ENCODE results near the gene CHAC2. TPM values are rescaled to one million over a fixed set of nuclear protein-coding genes. Genes with fewer than 3 reads are reported as not detected.
"Not testable (repeated sequence)": the region's sequence is repeated elsewhere in the genome, so short reads cannot be mapped to it uniquely, and the experiment has no call there.

Gene CHAC2
- total and polyA plus RNA-seq, 9 of the 15 experiments (the other 6 are each of a cell fraction or from before 2014, with no cell fraction given) = 9.8 to 35.6 (median 18.2) TPM

DNA sequence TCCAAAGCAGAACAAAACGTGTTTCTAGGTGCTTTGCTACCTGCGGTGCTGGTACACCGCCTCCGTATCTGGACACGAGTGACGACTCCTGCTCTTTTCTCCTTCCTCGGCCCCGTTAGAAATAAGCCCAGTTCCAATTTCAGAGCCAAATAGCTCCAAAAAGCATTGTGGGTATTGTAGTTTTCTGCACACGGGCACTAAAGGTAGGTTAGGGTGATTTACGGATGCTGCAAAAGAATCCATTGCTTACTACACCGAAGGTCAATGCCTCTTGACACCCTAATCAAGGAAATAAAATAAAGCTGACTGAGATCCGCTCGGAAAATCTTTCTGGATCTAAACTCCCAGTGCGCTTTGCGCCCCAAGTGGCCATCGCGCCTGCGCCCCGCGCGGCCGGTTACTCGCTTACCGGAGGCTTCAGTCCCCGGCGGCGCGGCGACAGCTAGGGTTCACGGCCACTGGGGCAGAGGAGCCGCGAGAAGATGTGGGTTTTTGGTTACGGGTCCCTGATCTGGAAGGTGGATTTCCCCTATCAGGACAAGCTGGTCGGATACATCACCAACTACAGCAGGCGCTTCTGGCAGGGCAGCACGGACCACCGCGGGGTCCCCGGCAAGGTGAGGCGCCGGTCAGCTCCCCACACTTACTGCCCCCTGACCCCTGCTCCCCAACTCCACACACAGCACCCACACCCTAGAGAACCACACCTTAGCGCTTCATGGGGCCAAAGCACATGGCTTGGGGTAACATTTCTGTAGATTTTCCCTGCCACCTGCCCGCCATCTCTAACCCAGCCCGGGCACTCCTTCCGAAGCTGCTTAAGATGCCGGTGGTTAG lies at the start of gene CHAC2 (continued):
- TF ChIP-seq HOXB6 (CRISPR knock-in tag; IDR thresholded peaks at IDR 0.05; ENCODE audit: borderline replicate concordance) (no peak), ZNF561 (CRISPR knock-in tag; conservative IDR thresholded peaks at IDR 0.05) (no peak)

DNA sequence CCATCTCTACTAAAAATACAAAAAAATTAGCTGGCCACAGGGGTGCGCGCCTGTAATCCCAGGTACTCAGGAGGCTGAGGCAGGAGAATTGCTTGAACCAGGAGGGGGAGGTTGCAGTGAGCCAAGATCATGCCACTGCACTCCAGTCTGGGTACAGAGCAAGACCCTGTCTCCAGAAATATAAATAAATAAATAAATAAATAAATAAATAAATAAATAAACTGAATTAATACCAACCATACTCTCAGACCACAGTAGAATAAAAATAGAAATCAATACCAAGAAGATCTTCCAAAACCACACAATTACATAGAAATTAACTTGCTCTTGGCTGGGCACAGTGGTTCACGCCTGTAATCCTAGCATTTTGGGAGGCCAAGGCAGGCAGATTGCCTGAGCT lies 46.7 kb upstream of the CHAC2 start:
- in situ Hi-C loops (cut with MboI); H4K20me1 ChIP-seq (replicated peaks; ENCODE audit: control insufficient read depth, insufficient read depth, low read length); H3K4me2 ChIP-seq (ENCODE audit: insufficient read depth, low read length); H3K4me3 ChIP-seq; H3K9ac ChIP-seq (ENCODE audit: insufficient read depth in 1 of 2, low read depth in 2 of 2, low read length in 2 of 2); FAIRE-seq; ATAC-seq; H3K4me1 ChIP-seq (replicated peaks in 1 of 2; ENCODE audit: control insufficient read depth in 2 of 2, insufficient read depth in 2 of 2, low read length in 2 of 2); H3K27me3 ChIP-seq (ENCODE audit: control insufficient read depth in 2 of 2, insufficient read depth in 2 of 2, low read length in 2 of 2); H3K9me1 ChIP-seq (ENCODE audit: control insufficient read depth, insufficient read depth, low read length); H3K36me3 ChIP-seq (ENCODE audit: control insufficient read depth, insufficient read depth, low read length); CTCF ChIA-PET (ENCODE audit: low intra/inter-chr PET ratio); H3K27ac ChIP-seq (ENCODE audit: extremely low read depth, low read depth, low read length); H3K79me2 ChIP-seq (ENCODE audit: control insufficient read depth, insufficient read depth, low read length); BruUV-seq (replicated peaks); H3K9me3 ChIP-seq (replicated peaks; ENCODE audit: control insufficient read depth, insufficient read depth, low read depth, low read length); DNase-seq (ENCODE audit: extremely low read depth in 1 of 4, low spot score in 3 of 4); POLR2A ChIA-PET; H2AFZ ChIP-seq (ENCODE audit: low read depth, low read length); intact Hi-C loops (cut with micrococcal nuclease): not testable (repeated sequence)
- WGBS (ENCODE audit: insufficient coverage, low coverage, missing lambda C conversion rate) = 96% methylated on average over 3 of the region's 3 CpGs

DNA sequence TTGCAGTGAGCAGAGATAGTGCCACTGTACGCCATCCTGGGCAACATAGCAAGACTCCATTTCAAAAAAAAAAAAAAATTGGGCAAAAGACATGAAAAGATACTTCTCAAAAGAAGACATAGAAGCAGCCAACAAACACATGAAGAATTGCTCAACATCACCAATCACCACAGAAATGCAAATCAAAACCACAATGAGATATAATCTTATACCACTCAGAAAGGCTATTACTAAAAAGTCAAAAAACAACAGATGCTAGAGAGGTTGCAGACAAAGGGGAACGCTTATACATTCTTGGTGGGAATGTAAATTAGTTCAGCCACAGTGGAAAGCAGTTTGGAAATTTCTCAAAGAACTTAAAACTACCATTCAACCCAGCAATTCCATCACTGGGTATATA lies 43.1 kb upstream of the CHAC2 start:
- intact Hi-C loops (cut with micrococcal nuclease) (no loop called here), in situ Hi-C loops (cut with MboI) (no loop called here)
- Histone ChIP-seq H2AFZ (ENCODE audit: low read depth, low read length) (no peak overlapping the region), H3K4me3 (no peak overlapping the region), H3K9me3 (replicated peaks; ENCODE audit: control insufficient read depth, insufficient read depth, low read depth, low read length) (0 out of 2 replicates have a peak, but pooled peaks cover 2% of the 10 kb centered on the region), H3K27me3 (ENCODE audit: control insufficient read depth in 2 of 2, insufficient read depth in 2 of 2, low read length in 2 of 2) (no peaks in the 10 kb centered on the region), H3K36me3 (ENCODE audit: control insufficient read depth, insufficient read depth, low read length) (peaks cover 4% of the 10 kb centered on the region; the same call in 1 of the 3 replicates), H3K9me1 (ENCODE audit: control insufficient read depth, insufficient read depth, low read length) (no peaks in the 10 kb centered on the region), H3K9ac (ENCODE audit: insufficient read depth in 1 of 2, low read depth in 2 of 2, low read length in 2 of 2) (no peak overlapping the region), H3K4me2 (ENCODE audit: insufficient read depth, low read length) (no peak overlapping the region), H4K20me1 (replicated peaks; ENCODE audit: control insufficient read depth, insufficient read depth, low read length) (no peaks in the 10 kb centered on the region), H3K79me2 (ENCODE audit: control insufficient read depth, insufficient read depth, low read length) (no peaks in the 10 kb centered on the region), H3K27ac (ENCODE audit: extremely low read depth, low read depth, low read length) (no peak overlapping the region), H3K4me1 (replicated peaks in 1 of 2; ENCODE audit: control insufficient read depth in 2 of 2, insufficient read depth in 2 of 2, low read length in 2 of 2) (no peaks in the 10 kb centered on the region)
- POLR2A ChIA-PET = no interaction called here
- BruUV-seq (replicated peaks) = no TSS peak
- no peak for DNase-seq (ENCODE audit: extremely low read depth in 1 of 4, low spot score in 3 of 4)
- CTCF ChIA-PET (ENCODE audit: low intra/inter-chr PET ratio) = no interaction called here
- WGBS (ENCODE audit: insufficient coverage, low coverage, missing lambda C conversion rate) = 73% methylated on average over 2 of the region's 2 CpGs
- no peak for ATAC-seq
- FAIRE-seq = no peak
- TF ChIP-seq HDAC8 (tag; IDR thresholded peaks at IDR 0.05) (no peak), KLF16 (IDR thresholded peaks at IDR 0.05) (no peak), ZNF324 (CRISPR knock-in tag; IDR thresholded peaks at IDR 0.05) (no peak), ZNF778 (CRISPR knock-in tag; IDR thresholded peaks at IDR 0.05) (no peak), XRCC3 (IDR thresholded peaks at IDR 0.05) (no peak), MEF2A (IDR thresholded peaks at IDR 0.05; ENCODE audit: control insufficient read depth, low read depth, low read length) (no peak), GATAD2A (IDR thresholded peaks at IDR 0.05) (no peak), SAFB (IDR thresholded peaks at IDR 0.05; ENCODE audit: borderline replicate concordance, low read depth, low read length) (no peak), ZNF24 (IDR thresholded peaks at IDR 0.05) (no peak), SOX6 (IDR thresholded peaks at IDR 0.05) (no peak)
- TF ChIP-seq, protein P1, sequence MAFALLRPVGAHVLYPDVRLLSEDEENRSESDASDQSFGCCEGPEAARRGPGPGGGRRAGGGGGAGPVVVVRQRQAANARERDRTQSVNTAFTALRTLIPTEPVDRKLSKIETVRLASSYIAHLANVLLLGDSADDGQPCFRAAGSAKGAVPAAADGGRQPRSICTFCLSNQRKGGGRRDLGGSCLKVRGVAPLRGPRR (CRISPR knock-in tag; IDR thresholded peaks at IDR 0.05) = no peak
- TF ChIP-seq, protein P2, sequence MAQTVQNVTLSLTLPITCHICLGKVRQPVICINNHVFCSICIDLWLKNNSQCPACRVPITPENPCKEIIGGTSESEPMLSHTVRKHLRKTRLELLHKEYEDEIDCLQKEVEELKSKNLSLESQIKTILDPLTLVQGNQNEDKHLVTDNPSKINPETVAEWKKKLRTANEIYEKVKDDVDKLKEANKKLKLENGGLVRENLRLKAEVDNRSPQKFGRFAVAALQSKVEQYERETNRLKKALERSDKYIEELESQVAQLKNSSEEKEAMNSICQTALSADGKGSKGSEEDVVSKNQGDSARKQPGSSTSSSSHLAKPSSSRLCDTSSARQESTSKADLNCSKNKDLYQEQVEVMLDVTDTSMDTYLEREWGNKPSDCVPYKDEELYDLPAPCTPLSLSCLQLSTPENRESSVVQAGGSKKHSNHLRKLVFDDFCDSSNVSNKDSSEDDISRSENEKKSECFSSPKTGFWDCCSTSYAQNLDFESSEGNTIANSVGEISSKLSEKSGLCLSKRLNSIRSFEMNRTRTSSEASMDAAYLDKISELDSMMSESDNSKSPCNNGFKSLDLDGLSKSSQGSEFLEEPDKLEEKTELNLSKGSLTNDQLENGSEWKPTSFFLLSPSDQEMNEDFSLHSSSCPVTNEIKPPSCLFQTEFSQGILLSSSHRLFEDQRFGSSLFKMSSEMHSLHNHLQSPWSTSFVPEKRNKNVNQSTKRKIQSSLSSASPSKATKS (CRISPR knock-in tag; IDR thresholded peaks at IDR 0.05) = no peak

Measured in K562 (cell line).